Hepatocyte (in vitro differentiated cells): ENCODE measurements around the gene CSMD2.

ENCODE experiments used
- CTCF ChIP-seq: fragments of 200-600 bp; sonication (generic); IDR thresholded peaks from 2 replicates; pipeline ENCODE4 v1.5.1; 2016; ENCODE audit warnings: antibody characterized with exemption, mild to moderate bottlenecking; ENCODE audit not compliant: poor library complexity
- EZH2 ChIP-seq: fragments of 200-600 bp; sonication (generic); IDR thresholded peaks from 2 replicates; pipeline ENCODE4 v1.6.1; 2016; ENCODE audit warnings: antibody characterized with exemption, mild to moderate bottlenecking, borderline replicate concordance
- EZH2phosphoT487 ChIP-seq: fragments of 200-600 bp; sonication (generic); IDR thresholded peaks from one replicate; pipeline ENCODE4 v1.6.1; 2018; ENCODE audit warnings: antibody characterized with exemption, mild to moderate bottlenecking, low read depth, moderate library complexity; ENCODE audit not compliant: unreplicated experiment, severe bottlenecking

DNA sequence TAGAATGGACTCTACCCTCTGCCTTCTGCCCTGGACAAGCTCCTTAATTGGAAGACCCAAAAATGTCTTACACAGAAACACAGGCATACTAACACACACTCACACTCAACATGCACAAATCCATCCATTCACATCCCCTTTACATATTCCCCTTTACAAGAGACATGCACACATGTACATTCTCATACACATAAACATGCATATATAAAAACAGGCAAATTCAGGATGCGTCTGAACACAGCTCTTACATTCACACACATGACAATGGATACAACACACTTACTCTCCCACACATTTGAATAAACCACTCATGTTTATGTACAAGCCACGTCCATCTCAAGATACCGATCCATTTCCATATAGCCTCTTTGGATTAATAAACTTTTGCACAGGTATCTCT, 216.7 kb downstream of the CSMD2 start:
- no peak for TF ChIP-seq CTCF
- no peak for TF ChIP-seq EZH2phosphoT487
- TF ChIP-seq EZH2: no peak
